HK-2 (cell line): ENCODE measurements around the gene PPID.
A peak's percentile ranks its signal among the peaks of the same experiment; 100 is the strongest.
"Not testable (repeated sequence)": the region's sequence is repeated elsewhere in the genome, so short reads cannot be mapped to it uniquely, and the experiment has no call there.

Experiments
- DNase-seq: peaks from one replicate; pipeline ENCODE4 v3.0.0-alpha.2; 2018; ENCODE audit not compliant: unreplicated experiment

PPID gene

DNA sequence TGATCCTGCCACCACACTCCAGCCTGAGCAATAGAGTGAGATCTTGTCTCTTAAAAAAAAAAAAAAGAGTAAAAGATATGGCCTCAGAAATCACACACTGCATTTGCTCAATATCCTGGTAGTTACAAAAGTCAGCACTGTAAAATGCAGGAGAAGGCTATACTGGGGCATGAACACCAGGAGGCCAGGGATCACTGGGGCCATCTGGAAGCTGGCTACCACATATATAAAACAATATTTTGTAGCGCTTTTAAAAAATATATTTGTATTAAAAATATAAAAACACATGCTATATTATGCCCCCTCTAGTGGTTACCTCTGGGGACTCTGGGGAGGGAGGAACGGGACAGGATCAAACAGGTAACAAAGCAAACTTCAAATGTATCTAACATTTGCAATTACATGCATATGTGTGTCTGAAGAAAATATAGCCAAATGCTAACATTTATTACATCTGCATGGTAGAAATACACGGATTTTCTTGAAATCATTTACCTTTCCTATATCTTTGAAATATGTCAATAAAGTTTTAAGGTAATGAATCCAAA lies 55.5 kb downstream of the PPID start:
- peak; percentile 14 for DNase-seq

DNA sequence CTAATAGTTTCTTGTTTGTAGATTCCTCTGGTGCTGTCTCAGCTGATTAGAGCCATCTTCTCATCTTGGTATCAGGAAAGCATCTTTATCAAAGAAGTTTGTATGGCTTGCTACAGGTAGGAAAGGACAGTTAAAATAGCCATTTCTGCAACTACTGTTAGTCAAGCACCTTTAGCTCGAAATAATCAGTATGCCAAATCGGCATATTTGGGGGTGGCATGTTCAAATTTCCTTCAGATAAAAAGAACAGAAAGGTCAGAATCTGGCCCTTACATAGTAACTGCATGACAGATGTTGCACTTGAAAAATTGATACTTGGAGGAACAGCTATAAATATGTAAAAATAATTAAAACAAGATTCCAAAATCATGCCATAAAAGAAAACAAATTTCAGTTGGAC lies 56.3 kb downstream of the PPID start:
- no peak for DNase-seq

DNA sequence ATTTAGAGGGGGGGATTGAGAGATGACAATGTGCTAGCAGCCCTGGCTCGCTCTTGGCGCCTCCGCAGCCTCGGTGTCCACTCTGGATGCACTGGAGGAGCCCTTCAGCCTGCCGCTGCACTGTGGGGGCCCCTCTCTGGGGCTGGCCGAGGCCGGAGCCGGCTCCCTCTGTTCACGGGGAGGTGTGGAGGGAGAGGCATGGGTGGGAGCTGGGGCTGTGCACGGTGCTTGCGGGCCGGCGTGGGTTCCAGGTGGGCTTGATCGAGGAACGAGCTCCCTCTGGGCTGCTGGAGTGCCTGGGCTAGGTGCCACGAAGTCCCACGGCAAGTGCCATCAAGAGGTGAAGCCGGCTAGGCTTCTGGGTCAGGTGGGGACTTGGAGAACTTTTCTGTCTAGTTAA lies 58.4 kb downstream of the PPID start:
- DNase-seq: no peak

DNA sequence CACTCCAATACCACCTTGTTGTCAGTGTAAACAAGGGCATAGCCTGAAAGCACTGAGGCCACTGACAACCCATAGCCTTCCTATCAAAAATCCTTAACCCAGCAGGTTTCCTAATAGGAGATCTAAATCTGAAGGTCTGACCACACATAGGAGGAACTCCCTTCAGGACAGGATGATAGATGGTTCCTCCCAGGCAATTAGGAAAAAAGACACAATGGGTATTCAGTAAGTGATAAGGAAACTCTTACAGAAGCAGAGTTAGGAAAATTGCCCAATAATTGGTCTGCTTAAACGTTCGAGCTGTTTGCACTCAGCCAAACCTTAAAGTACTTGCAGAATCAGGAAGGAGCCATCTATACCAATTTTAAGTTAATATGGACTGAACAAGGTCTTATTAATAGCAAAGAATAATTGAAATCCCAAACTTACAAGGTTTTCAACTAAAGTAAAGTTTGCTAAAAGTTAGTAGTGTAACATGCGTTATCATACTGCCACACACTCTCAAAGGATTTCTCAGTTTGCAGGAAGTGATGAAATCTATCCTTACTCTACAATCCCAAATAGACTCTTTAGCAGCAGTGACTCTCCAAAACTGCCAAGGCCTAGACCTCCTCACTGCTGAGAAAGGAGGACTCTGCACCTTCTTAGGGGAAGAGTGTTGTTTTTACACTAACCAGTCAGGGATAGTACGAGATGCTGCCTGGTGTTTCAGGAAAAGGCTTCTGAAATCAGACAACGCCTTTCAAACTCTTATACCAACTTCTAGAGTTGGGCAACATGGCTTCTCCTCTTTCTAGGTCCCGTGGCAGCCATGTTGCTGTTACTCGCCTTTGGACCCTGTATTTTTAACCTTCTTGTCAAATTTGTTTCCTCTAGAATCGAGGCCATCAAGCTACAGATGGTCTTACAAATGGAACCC lies 59.2 kb downstream of the PPID start:
- not testable (repeated sequence) for DNase-seq

DNA sequence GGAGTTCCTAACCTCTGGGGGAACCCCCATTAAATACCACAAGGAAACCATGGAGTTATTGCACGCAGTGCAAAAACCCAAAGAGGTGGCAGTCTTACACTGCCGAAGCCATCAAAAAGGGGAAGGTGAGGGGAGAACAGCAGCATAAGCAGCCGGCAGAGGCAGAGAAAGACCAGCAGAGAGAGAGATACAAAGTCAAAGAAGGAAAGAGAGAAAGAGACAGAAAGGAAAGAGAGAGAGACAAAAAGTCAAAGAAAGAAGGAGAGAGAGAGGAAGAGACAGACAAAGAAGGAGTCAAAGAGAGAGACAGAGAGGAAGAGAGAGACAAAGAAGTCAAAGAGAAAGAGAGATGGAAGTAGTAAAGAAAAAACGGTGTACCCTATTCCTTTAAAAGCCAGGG lies 59.9 kb downstream of the PPID start:
- not testable (repeated sequence) for DNase-seq
